Measurements from ENCODE around the gene TENT5D.
"Not testable (repeated sequence)": the region's sequence is repeated elsewhere in the genome, so short reads cannot be mapped to it uniquely, and the experiment has no call there.

The TENT5D gene

DNA sequence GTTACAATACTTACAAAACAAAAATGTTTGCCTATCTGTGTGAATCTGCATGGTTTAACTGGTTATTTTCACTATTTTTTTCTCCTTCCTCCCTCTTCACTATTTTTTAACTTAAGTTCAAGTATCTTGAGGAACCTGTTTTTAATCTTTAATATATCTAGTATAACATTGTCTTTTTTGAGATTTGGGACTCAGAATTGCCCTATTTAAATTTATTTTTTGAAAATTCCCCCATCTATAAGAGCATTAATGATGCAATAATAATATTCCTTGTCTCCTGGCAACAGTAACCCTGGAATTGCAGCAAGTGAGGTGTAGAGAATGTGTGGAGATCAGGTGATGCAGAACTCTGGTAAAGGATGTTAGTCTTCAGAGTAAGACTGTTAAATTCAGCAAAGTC is at the start of gene TENT5D:
TSS of gene TENT5D (plus strand) at position 301 of the 400 bp plus-strand sequence. CDS start 22,093 bp downstream, outside the sequence.
- DNase-seq = no peak

DNA sequence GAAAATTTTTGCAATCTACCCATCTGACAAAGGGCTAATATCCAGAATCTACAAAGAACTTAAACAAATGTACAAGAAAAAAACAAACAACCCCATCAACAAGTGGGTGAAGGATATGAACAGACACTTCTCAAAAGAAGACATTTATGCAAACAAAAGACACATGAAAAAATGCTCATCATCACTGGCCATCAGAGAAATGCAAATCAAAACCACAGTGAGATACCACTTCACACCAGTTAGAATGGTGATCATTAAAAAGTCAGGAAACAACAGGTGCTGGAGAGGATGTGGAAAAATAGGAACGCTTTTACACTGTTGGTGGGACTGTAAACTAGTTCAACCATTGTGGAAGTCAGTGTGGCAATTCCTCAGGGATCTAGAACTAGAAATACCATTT is 34.6 kb upstream of the TENT5D start:
- not testable (repeated sequence) for DNase-seq

GRCh38 chrX:80388206-80388605 is 32.0 kb upstream of the TENT5D start:
- no peak for DNase-seq

- no peak for DNase-seq
These were observed 8.2 kb upstream of the TENT5D start for GRCh38 chrX:80412042-80412441.

- no peak for DNase-seq
These were observed 2.8 kb downstream of the TENT5D start for GRCh38 chrX:80423000-80423399.

DNA sequence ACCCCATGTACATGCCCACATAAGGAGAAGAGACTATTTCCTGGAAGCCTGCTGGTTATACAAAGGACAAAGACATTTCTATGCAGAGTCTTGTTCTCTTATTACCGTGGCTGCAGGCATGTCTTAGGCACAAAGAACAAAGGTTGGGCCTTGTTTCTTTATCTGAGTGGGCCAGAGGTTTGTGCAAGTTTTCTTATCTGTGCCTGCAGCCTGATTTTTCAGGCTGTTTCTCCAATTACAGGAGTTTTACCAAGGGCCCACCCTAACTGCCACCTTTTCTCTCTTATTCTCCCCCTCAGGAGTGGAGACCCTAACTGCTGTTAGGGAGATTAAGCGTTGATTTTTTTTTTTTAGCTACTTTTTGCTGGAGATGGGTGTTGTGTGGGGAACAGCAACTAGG is 3.5 kb downstream of the TENT5D start:
- DNase-seq = no peak

- DNase-seq = no peak
These were observed 10.7 kb downstream of the TENT5D start for GRCh38 chrX:80430826-80431504.

DNA sequence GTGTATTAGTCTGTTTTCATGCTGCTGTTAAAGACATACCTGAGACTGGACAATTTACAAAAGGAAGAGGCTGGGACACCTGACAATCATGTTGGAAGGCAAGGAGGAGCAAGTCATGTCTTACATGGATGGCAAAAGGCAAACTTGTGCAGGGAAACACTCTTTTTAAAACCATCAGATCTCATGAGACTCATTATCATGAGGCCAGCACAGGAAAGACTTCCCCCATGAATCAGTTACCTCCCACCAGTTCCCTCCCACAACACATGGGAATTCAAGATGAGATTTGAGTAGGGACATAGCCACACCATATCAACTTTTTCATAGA is 11.2 kb downstream of the TENT5D start:
- no peak for DNase-seq

DNA sequence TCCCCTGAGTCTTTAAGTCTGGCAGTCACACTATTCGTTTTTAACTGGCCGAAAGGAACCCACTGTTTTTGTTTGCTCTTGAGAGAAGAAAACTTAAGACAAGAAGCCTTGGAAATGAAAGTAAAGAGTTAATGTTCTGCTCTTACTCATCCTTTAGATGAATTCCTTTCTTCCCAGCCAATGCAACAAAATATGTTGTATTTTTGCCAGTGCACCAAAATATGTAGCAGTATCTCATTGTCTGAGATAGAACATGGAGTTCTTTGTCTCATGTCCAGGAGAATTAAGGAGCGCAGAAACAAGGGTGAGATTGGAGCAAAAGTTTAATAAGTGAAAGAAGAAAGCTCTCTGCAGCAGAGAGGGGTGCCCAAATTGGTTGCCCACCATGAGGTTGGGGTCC is 12.2 kb downstream of the TENT5D start:
- no peak for DNase-seq

DNA sequence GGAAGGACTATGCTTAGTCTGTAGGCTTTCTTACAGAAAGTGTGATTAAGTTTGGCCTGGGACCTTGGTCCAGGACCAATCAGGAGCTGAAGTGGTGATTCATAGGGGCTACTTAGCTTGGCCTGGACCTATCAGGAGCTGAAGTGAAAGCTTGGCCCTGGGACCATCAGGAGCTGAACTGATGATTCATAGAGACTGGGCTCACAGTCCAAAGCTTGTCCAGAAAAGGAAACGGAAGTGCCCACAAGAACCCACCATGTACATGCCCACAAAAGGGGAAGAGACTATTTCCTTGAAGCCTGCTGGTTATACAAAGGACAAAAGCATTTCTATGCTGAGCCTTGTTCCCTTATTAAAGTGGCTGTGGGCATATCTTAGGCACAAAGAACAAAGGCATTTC is 12.6 kb downstream of the TENT5D start:
- no peak for DNase-seq

DNA sequence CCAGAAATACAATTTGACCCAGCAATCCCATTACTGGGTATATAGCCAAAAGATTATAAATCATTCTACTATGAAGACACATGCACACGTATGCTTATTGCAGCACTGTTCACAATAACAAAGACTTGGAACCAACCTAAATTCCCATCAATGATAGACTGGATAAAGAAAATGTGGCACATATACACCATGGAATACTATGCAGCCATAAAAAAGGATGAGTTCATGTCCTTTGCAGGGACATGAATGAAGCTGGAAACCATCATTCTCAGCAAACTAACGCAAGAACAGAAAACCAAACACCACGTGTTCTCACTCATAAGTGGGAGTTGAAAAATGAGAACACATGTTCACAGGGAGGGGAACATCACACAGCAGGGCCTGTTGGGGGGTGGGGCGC is 47.9 kb downstream of the TENT5D start:
- DNase-seq = not testable (repeated sequence)

DNA sequence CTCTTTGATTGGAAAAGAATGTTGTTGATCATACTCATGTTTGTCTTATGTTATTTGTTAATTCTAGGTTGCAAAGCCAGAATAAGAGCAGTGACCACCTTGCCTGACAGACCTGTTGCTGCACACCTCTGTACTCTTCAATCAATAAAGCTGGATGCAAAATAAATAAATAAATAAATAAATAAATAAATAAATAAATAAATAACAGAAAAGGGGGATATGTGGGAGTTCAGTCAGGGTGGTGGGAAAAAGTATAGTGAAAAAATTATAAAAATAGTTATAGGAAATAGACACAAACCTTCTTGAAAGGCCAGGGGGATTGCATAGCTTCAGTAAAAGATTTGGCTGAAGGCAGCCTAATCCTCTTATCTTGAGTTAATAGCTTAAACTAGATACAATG is 51.3 kb downstream of the TENT5D start:
- DNase-seq = no peak

GRCh38 chrX:80485543-80485942 is 65.3 kb downstream of the TENT5D start:
- DNase-seq = no peak

GRCh38 chrX:80486299-80486698 is 66.1 kb downstream of the TENT5D start:
- no peak for DNase-seq

DNA sequence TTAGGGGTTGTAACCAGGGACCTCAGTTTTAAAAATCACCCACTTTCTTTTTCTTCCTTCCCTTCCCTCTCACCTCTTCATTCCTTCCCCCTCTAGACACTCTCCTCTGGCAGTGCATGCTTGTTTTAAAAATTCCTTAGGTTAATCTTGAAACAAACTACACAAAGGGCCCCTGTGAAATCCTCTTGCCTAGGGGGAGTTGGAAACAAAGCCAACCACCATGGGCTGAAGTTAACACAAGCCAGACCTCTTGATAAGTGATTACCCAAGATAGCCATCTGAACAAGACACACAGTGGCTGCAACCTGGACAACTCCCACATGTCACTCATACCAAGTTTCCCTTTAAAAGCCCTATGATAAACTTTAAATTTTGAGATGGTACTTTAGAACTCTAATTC is 68.9 kb downstream of the TENT5D start:
- no peak for DNase-seq

Measured in stimulated activated CD4-positive, alpha-beta T cell treated with anti-CD3 and anti-CD28 coated beads, Interleukin-4, amount 100 ng/mL, for 24 hours (primary cell).